HCT116 (cell line): ENCODE data around the gene ZNF584. TPM values are rescaled to one million over a fixed set of nuclear protein-coding genes. Genes with fewer than 3 reads are reported as not detected.

Source experiments
- ATAC-seq: fragments of 200-7000 bp; cut with Tn5 transposase; 2 replicates; pipeline ENCODE4 v1.9.1; 2020; ENCODE audit warnings: mild to moderate bottlenecking, moderate library complexity
- BruUV-seq: library from RNA; stranded (reverse); fragments of 400-500 nt; replicated peaks from 2 replicates; lab custom pipeline; 2021; lab: Mats Ljungman, UMichigan
- CTCF ChIA-PET: fragments of 300-600 bp; sonication (Branson Sonifier 250); formaldehyde crosslinking; loops from one replicate; lab custom pipeline; 2021; ENCODE audit warnings: antibody characterized with exemption; lab: Charles Lee
- POLR2A ChIA-PET: fragments of 300-600, 350-600 bp; sonication (Branson Sonifier 250); formaldehyde crosslinking; loops from one replicate; lab custom pipeline; 2021; ENCODE audit warnings: antibody characterized with exemption; lab: Charles Lee
- RAD21 ChIA-PET, 2 experiments: fragments of 300-600 bp; sonication (Branson Sonifier 250); formaldehyde crosslinking; loops; one replicate each; lab custom pipeline; 2023; ENCODE audit warnings: low total read pairs in 2 of 2; ENCODE audit not compliant: uncharacterized antibody in 2 of 2, unreplicated experiment in 2 of 2, low non-redundant PET in 1 of 2; lab: Charles Lee
- DNase-seq: peaks from one replicate; pipeline ENCODE4 v3.0.0-alpha.2; 2010; ENCODE audit warnings: low read depth, low spot score
- H2AFZ ChIP-seq: fragments of 200-600 bp; shearing (Covaris generic), sonication (generic); 2 replicates; pipeline ENCODE4 v1.6.1; 2017; ENCODE audit warnings: low read depth, mixed run types, mixed read lengths, antibody characterized with exemption, low read length; ENCODE audit not compliant: poor library complexity, severe bottlenecking
- H3K27ac ChIP-seq: 2 replicates; pipeline ENCODE4 v1.5.1; 2012; ENCODE audit warnings: low read depth, low read length
- H3K27me3 ChIP-seq: fragments of 200-600 bp; sonication (generic); 2 replicates; pipeline ENCODE4 v1.6.1; 2016; ENCODE audit warnings: mixed run types, low read length, mixed read lengths; ENCODE audit not compliant: insufficient read depth
- H3K36me3 ChIP-seq, 2 experiments: fragments of 200-500 bp in 1 of 2; fragments of 200-600 bp in 1 of 2; sonication (Bioruptor generic) in 1 of 2; sonication (generic) in 1 of 2; 2 replicates each; pipeline versions ENCODE4 v1.5.1 to v1.6.1; 2014 to 2016; ENCODE audit warnings: low read length in 2 of 2, inconsistent platforms in 1 of 2, mixed read lengths in 1 of 2, mixed run types in 1 of 2; ENCODE audit not compliant: insufficient read depth in 2 of 2, control insufficient read depth in 1 of 2
- H3K4me1 ChIP-seq, 2 experiments: fragments of 200-600 bp in 1 of 2; sonication (generic) in 1 of 2; 2 replicates each; pipeline versions ENCODE4 v1.5.1 to v1.6.1; 2012 to 2017; ENCODE audit warnings: low read length in 2 of 2, inconsistent platforms in 1 of 2, mild to moderate bottlenecking in 1 of 2, mixed read lengths in 1 of 2, mixed run types in 1 of 2, moderate library complexity in 1 of 2; ENCODE audit not compliant: insufficient read depth in 2 of 2, control insufficient read depth in 1 of 2
- H3K4me2 ChIP-seq: fragments of 200-600 bp; sonication (generic); 2 replicates; pipeline ENCODE4 v1.6.1; 2017; ENCODE audit warnings: mixed run types, low read length, mixed read lengths
- H3K4me3 ChIP-seq, 2 experiments: fragments of 200-600 bp in 1 of 2; sonication (generic) in 1 of 2; replicated peaks in 1 of 2; 2 replicates each; pipeline ENCODE4 v1.5.1; 2011 to 2016; ENCODE audit warnings: low read length in 2 of 2, control low read depth in 1 of 2, low read depth in 1 of 2, mild to moderate bottlenecking in 1 of 2, mixed read lengths in 1 of 2, mixed run types in 1 of 2
- H3K79me2 ChIP-seq: fragments of 200-600 bp; sonication (generic); 2 replicates; pipeline ENCODE4 v1.6.1; 2017; ENCODE audit warnings: mild to moderate bottlenecking, mixed run types, low read length, moderate library complexity, mixed read lengths; ENCODE audit not compliant: insufficient read depth
- H3K9ac ChIP-seq: fragments of 200-600 bp; sonication (generic); 2 replicates; pipeline ENCODE4 v1.6.1; 2016; ENCODE audit warnings: low read length, mixed read lengths
- H3K9me2 ChIP-seq: fragments of 200-600 bp; sonication (generic), shearing (Covaris generic); 2 replicates; pipeline ENCODE4 v1.6.1; 2017; ENCODE audit warnings: mixed run types, mild to moderate bottlenecking, moderate library complexity; ENCODE audit not compliant: insufficient read depth
- H3K9me3 ChIP-seq, 2 experiments: fragments of 200-500 bp in 1 of 2; fragments of 200-600 bp in 1 of 2; sonication (Bioruptor generic) in 1 of 2; sonication (generic) in 1 of 2; 2 replicates each; pipeline ENCODE4 v1.6.1; 2014 to 2017; ENCODE audit warnings: low read length in 2 of 2, mixed read lengths in 2 of 2, inconsistent platforms in 1 of 2, low read depth in 1 of 2, mild to moderate bottlenecking in 1 of 2, mixed run types in 1 of 2, moderate library complexity in 1 of 2; ENCODE audit not compliant: control insufficient read depth in 1 of 2, insufficient read depth in 1 of 2
- H4K20me1 ChIP-seq: fragments of 200-600 bp; sonication (generic), shearing (Covaris generic); 2 replicates; pipeline ENCODE4 v1.6.1; 2017; ENCODE audit warnings: mixed run types, mild to moderate bottlenecking, moderate library complexity; ENCODE audit not compliant: insufficient read depth
- EGR1 ChIP-seq: IDR thresholded peaks from 2 replicates; pipeline ENCODE4 v1.6.1; 2012; ENCODE audit warnings: low read depth
- EZH2 ChIP-seq: fragments of 200-600 bp; sonication (generic); IDR thresholded peaks from 2 replicates; pipeline ENCODE4 v1.6.1; 2017; ENCODE audit warnings: antibody characterized with exemption, mixed run types
- JUND ChIP-seq: IDR thresholded peaks from 2 replicates; pipeline ENCODE4 v1.6.1; 2012
- POLR2AphosphoS5 ChIP-seq: IDR thresholded peaks from 2 replicates; pipeline ENCODE4 v1.6.1; 2011; ENCODE audit warnings: mild to moderate bottlenecking, low read depth, low read length, moderate library complexity
- SP1 ChIP-seq: IDR thresholded peaks from 2 replicates; pipeline ENCODE4 v1.6.1; 2012; ENCODE audit warnings: low read depth
- SRF ChIP-seq: IDR thresholded peaks from 2 replicates; pipeline ENCODE4 v1.6.1; 2012; ENCODE audit warnings: low read depth
- intact Hi-C: fragments of 100-400 bp; cut with micrococcal nuclease; formaldehyde crosslinking; loops from 2 replicates; pipeline ENCODE4 v1.10.0; 2022
- total RNA-seq: library from RNA; stranded (reverse); gene quantifications from one replicate; pipeline ENCODE4 v1.2.1, GENCODE V29; 2021; ENCODE audit not compliant: unreplicated experiment

The ZNF584 gene
- total RNA-seq, 1 experiment from 2014 or later: 25.8 TPM

DNA sequence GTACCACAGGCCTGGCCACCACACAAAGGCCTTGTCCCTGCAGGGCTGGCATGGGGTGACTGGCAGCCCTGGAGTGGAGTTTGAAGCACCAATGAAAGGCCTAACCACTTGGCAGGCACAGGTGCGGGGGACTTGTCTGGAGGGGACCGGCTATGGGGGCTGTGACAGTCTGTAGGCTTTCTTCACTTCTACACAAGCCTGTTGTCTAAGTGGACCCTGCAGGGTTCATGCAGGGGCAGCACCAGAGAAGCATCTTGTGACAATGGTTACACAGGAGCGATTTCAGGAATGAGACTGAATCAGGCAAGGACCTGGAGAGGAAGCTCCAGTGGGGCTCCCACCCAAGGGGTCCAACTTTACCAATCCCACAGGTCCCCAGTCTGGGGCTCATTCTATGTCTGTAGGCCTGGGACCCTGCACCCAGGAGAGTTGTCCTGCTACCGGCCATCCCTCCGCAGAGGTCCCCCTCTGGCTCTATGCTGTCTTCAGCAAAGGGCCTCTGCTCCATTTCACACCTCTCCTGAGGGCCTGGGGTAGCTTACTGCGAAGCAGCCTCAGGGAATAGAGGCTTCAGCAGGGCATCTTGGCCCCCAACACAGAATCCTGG lies 25.3 kb upstream of the ZNF584 start:
- no peak for DNase-seq
- Histone ChIP-seq H3K4me3 (no peak overlapping the region), H4K20me1 (peaks cover 6% of the 10 kb centered on the region; the same call in 1 of the 2 replicates), H3K27ac (no peak overlapping the region; the same call in 1 of the 2 replicates), H3K4me1 (peaks cover 18 to 41% of the 10 kb centered on the region in 2 experiments), H3K9ac (no peak overlapping the region), H3K27me3 (no peaks in the 10 kb centered on the region), H3K79me2 (peaks cover 34% of the 10 kb centered on the region), H2AFZ (no peak overlapping the region), H3K9me2 (no peaks in the 10 kb centered on the region), H3K36me3 (peaks cover 0 to 11% of the 10 kb centered on the region in 2 experiments; a peak in 1 of 4 replicates), H3K4me2 (no peak overlapping the region), H3K9me3 (no peaks in the 10 kb centered on the region)
- ChIA-PET RAD21 (no interaction called here), CTCF (no interaction called here), POLR2A (no interaction called here)
- intact Hi-C loops: no loop called here
- TF ChIP-seq EGR1: no peak
- TF ChIP-seq SP1: no peak
- TF ChIP-seq POLR2AphosphoS5: 0 out of 2 replicates have a peak, but pooled peaks have one; percentile 10
- no peak for TF ChIP-seq SRF
- no TSS peak for BruUV-seq
- ATAC-seq: no peak

DNA sequence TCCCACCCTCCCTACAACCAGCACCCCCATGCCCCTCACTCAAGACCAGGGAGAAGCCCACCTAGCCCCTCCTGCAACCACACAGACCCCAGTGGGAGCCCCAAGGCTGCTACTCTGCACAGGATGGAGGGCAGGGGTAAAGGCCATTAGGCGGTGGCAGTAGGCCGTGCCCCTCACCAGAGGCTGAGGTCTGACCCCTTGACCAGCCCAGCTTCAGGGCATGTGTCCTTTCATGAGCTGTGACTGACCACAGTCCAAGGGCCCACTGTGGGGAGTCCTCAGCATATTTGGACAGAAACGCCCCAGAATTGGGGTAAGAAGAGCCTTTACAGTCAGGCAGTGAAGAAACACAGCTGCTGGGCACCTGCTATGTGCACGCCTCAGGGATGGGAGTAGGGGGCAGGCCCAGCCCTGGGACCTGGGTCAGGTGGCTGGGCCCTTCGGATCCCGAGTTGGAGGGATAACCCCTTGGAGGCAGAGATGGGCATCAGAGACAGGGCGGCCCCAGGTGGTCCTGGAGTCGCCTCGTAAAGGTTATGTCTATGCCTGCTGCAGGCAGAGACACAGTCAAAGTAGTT lies 23.0 kb upstream of the ZNF584 start:
- Histone ChIP-seq H3K27ac (peak overlapping the region; percentile 97), H3K4me3 (peak overlapping the region; percentile 62 to 96), H3K36me3 (peaks cover 12 to 28% of the 10 kb centered on the region in 2 experiments; a peak in 3 of 4 replicates), H3K27me3 (no peaks in the 10 kb centered on the region), H3K79me2 (peaks cover 57% of the 10 kb centered on the region), H3K4me1 (peaks cover 23 to 42% of the 10 kb centered on the region in 2 experiments), H4K20me1 (peaks cover 20% of the 10 kb centered on the region; the same call in 1 of the 2 replicates), H3K4me2 (peak overlapping the region; percentile 94)
- no peak for ATAC-seq
- ChIA-PET POLR2A (interaction anchor here (1.5 kb wide), 1 partner anchor 23 kb away, joined by 4 read pairs; the partner anchor contains the start of gene ZNF497), RAD21 (no interaction called here)
- TF ChIP-seq EZH2 (no peak), JUND (no peak)
- TF ChIP-seq, all 23 proteins: peak for 0
- no peak overlapping the region for H2AFZ ChIP-seq
- no TSS peak for BruUV-seq
- DNase-seq: no peak
- intact Hi-C loops: no loop called here
- H3K9me2 ChIP-seq: no peaks in the 10 kb centered on the region
- H3K9me3 ChIP-seq: no peaks in the 10 kb centered on the region
- H3K9ac ChIP-seq: peak overlapping the region; percentile 100
- CTCF ChIA-PET: no interaction called here
